ENCODE measurements around the gene MAST4.

DNA sequence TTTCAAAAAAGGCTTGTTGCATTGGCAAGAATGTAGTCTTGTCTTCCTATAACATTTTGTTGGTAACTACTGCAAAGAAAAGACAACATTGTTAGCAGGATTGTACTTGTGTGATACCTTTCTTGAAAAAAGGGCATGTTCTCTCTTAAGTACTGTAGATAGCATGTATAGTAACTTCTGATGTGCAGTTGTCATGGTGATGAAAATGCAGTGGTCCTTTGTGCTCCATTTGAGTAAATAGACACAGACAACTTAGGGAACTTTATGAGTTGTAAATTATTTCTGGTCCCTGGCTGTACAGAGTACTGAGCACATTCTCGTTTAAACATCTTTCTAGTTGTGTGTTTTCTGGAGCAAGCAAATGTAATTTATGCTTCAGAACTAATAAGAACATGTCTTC is 497.1 kb downstream of the MAST4 start:
- TF ChIP-seq, protein P1, sequence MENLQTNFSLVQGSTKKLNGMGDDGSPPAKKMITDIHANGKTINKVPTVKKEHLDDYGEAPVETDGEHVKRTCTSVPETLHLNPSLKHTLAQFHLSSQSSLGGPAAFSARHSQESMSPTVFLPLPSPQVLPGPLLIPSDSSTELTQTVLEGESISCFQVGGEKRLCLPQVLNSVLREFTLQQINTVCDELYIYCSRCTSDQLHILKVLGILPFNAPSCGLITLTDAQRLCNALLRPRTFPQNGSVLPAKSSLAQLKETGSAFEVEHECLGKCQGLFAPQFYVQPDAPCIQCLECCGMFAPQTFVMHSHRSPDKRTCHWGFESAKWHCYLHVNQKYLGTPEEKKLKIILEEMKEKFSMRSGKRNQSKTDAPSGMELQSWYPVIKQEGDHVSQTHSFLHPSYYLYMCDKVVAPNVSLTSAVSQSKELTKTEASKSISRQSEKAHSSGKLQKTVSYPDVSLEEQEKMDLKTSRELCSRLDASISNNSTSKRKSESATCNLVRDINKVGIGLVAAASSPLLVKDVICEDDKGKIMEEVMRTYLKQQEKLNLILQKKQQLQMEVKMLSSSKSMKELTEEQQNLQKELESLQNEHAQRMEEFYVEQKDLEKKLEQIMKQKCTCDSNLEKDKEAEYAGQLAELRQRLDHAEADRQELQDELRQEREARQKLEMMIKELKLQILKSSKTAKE (CRISPR knock-in tag; IDR thresholded peaks at IDR 0.05; ENCODE audit: borderline replicate concordance) = no peak
- TF ChIP-seq RFX5 (IDR thresholded peaks at IDR 0.05; ENCODE audit: low read depth, low read length) = no peak
- TF ChIP-seq ELF1 (CRISPR knock-in tag; IDR thresholded peaks at IDR 0.05) = no peak
- TF ChIP-seq CEBPG (CRISPR knock-in tag; IDR thresholded peaks at IDR 0.05) = no peak
- TF ChIP-seq AKAP8 (CRISPR knock-in tag; IDR thresholded peaks at IDR 0.05) = no peak
- TF ChIP-seq ZNF7 (CRISPR knock-in tag; IDR thresholded peaks at IDR 0.05) = no peak
- TF ChIP-seq RAD21 (CRISPR knock-in tag; IDR thresholded peaks at IDR 0.05) = no peak
- TF ChIP-seq, protein P2, sequence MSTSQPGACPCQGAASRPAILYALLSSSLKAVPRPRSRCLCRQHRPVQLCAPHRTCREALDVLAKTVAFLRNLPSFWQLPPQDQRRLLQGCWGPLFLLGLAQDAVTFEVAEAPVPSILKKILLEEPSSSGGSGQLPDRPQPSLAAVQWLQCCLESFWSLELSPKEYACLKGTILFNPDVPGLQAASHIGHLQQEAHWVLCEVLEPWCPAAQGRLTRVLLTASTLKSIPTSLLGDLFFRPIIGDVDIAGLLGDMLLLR (CRISPR knock-in tag; IDR thresholded peaks at IDR 0.05) = no peak
- TF ChIP-seq MED8 (CRISPR knock-in tag; IDR thresholded peaks at IDR 0.05; ENCODE audit: insufficient replicate concordance) = no peak
- no peak for TF ChIP-seq ATF1 (CRISPR knock-in tag; IDR thresholded peaks at IDR 0.05)
- no peak for TF ChIP-seq PHF8 (CRISPR knock-in tag; IDR thresholded peaks at IDR 0.05)
- TF ChIP-seq, protein P3, sequence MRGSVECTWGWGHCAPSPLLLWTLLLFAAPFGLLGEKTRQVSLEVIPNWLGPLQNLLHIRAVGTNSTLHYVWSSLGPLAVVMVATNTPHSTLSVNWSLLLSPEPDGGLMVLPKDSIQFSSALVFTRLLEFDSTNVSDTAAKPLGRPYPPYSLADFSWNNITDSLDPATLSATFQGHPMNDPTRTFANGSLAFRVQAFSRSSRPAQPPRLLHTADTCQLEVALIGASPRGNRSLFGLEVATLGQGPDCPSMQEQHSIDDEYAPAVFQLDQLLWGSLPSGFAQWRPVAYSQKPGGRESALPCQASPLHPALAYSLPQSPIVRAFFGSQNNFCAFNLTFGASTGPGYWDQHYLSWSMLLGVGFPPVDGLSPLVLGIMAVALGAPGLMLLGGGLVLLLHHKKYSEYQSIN (CRISPR knock-in tag; IDR thresholded peaks at IDR 0.05; ENCODE audit: borderline replicate concordance) = no peak
- TF ChIP-seq GABPA (IDR thresholded peaks at IDR 0.05; ENCODE audit: low read depth, low read length) = no peak
- TF ChIP-seq GABPA (CRISPR knock-in tag; IDR thresholded peaks at IDR 0.05; ENCODE audit: low read depth) = no peak
- no peak for TF ChIP-seq ZFAT (CRISPR knock-in tag; conservative IDR thresholded peaks at IDR 0.05)

All from HepG2 (cell line).